Endometrium (tissue), 2 donors: Measurements from ENCODE around the gene ACSL5.

ENCODE experiments used
- FAIRE-seq: peaks from 2 replicates; lab custom pipeline; 2012; peaks lifted over from hg19 to GRCh38; lab: Jason Lieb, UNC
- donor health status: control.
- donor health status: control.

The ACSL5 gene

DNA sequence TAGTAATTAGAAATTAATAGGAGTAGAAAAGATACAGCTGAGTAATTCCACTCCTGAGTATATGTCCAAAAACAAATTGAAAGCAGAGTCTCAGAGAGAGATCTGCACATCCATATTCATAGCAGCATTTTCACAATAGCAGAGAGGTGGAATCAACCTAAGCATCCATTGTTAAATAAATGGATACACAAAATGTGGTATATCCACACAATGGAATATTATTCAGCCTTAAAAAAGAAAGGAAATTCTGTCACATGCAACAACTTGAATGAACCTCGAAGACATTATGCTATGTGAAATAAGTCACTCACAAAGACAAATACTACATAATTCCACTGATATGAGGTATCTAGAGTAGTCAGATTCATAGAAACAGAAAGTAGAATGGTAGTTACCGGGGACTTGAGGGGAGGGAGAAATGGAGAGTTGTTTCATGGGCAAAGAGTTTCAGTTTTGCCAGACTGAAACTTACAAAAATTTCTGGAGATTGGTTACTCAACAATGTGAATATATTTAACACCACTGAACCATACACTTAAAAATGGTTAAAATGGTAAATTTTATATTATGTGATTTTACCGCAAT, 91.5 kb downstream of the ACSL5 start:
- FAIRE-seq: no peak

DNA sequence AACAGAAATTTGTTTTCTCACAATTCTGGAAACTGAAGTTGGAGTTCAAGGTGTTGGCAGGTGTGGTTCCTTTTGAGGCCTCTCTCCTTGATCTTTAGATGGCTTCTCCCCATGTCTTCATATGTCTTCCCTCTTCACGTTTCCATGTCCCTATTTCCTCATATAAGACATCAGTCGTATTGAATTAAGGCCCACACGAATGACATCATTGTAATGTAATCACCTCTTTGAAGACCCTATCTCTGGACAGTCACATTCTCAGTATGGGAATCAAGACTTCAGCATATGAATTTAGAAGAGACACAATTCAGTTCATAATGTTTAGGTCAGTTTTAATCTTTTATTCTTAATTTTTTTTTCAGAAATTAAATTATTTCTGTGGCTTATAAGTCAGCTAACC, 92.9 kb downstream of the ACSL5 start:
- FAIRE-seq: no peak

- no peak for FAIRE-seq
Measured at GRCh38 chr10:112467541-112468075, 93.7 kb downstream of the ACSL5 start.

- FAIRE-seq: peak; percentile 80
Measured at GRCh38 chr10:112471878-112472487, 98.1 kb downstream of the ACSL5 start.

DNA sequence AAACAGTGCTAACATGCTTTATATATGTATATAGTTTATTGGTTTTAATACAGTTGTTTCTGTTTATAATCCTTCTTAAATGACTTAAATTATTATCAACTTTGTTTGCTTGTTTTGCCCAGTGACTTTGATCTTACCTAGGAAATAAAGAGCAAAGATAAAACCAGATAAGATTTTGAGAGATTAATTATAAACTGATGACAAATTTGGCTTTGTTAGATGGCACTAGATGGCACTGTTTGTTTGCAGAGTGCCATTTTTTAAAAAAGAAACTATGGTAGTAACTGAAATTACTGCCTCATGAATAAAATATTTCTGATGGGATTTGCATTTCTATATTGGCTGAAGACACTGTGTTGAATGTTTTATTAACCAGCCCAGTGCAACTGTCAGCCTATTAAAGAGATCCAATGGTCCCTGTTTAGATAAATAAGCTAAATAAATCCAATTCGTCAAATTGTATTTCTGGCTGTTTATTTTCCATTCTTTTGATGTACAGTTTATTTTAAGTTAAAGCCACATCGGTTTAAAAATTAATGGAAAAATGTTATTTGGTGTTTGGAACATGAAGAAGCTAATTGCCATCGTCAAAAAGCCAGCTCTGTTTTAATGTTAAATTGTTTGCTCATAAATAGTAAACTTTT, 101.8 kb downstream of the ACSL5 start:
- FAIRE-seq: peak; percentile 26
